Endothelial cell of umbilical vein (primary cell): ENCODE data around the gene TAF3. TPM values are rescaled to one million over a fixed set of nuclear protein-coding genes. Genes with fewer than 3 reads are reported as not detected.

Experiments used
- BruUV-seq: library from RNA; stranded (reverse); fragments of 400-500 nt; replicated peaks from 2 replicates; lab custom pipeline; 2021; lab: Mats Ljungman, UMichigan
- CTCF ChIA-PET: fragments of 300-600, 350-600 bp; sonication (Branson Sonifier 250); formaldehyde crosslinking; loops from one replicate; lab custom pipeline; 2021; ENCODE audit warnings: antibody characterized with exemption, inconsistent platforms; lab: Charles Lee
- POLR2A ChIA-PET: fragments of 300-600, 350-600 bp; sonication (Branson Sonifier 250); formaldehyde crosslinking; loops from one replicate; lab custom pipeline; 2021; ENCODE audit warnings: antibody characterized with exemption, inconsistent platforms; lab: Charles Lee
- DNase-seq: peaks from one replicate; pipeline ENCODE4 v3.0.0-alpha.2; 2011; ENCODE audit warnings: low read depth, low spot score
- FAIRE-seq: peaks from 2 replicates; lab custom pipeline; 2011; peaks lifted over from hg19 to GRCh38; lab: Jason Lieb, UNC
- H2AFZ ChIP-seq: 2 replicates; pipeline ENCODE4 v1.6.0; 2012; ENCODE audit warnings: low read depth, low read length, control low read depth, inconsistent platforms
- H3K27ac ChIP-seq: 2 replicates; pipeline ENCODE4 v1.5.1; 2011; ENCODE audit warnings: low read depth, mild to moderate bottlenecking, control low read depth, low read length, moderate library complexity; ENCODE audit not compliant: insufficient read depth
- H3K27me3 ChIP-seq, 2 experiments: 2 replicates each; pipeline versions ENCODE4 v1.6.0 to v1.6.1; 2011; ENCODE audit warnings: low read length in 2 of 2, mixed read lengths in 1 of 2; ENCODE audit not compliant: control insufficient read depth in 2 of 2, insufficient read depth in 2 of 2
- H3K36me3 ChIP-seq, 2 experiments: 2 replicates in 1 of 2; 3 replicates in 1 of 2; pipeline ENCODE4 v1.5.1; 2011; ENCODE audit warnings: low read length in 2 of 2, mild to moderate bottlenecking in 1 of 2, moderate library complexity in 1 of 2; ENCODE audit not compliant: control insufficient read depth in 2 of 2, insufficient read depth in 2 of 2; ENCODE audit errors: extremely low read depth in 1 of 2
- H3K4me1 ChIP-seq: 3 replicates; pipeline ENCODE4 v1.5.1; 2011; ENCODE audit warnings: mild to moderate bottlenecking, low read length; ENCODE audit not compliant: control insufficient read depth, insufficient read depth; ENCODE audit errors: extremely low read depth
- H3K4me2 ChIP-seq: 2 replicates; pipeline ENCODE4 v1.6.1; 2011; ENCODE audit warnings: low read length, control low read depth, mixed read lengths; ENCODE audit not compliant: insufficient read depth
- H3K4me3 ChIP-seq, 3 experiments: fragments of 200-600 bp in 1 of 3; sonication (generic), shearing (Covaris generic) in 1 of 3; replicated peaks in 1 of 3; 2 replicates each; pipeline ENCODE4 v1.5.1; 2011 to 2016; ENCODE audit warnings: control low read depth in 3 of 3, low read length in 3 of 3, mild to moderate bottlenecking in 2 of 3, inconsistent platforms in 1 of 3, low read depth in 1 of 3, moderate library complexity in 1 of 3; ENCODE audit not compliant: insufficient read depth in 1 of 3
- H3K79me2 ChIP-seq: 2 replicates; pipeline ENCODE4 v1.6.0; 2012; ENCODE audit warnings: low read length, inconsistent platforms; ENCODE audit not compliant: control insufficient read depth, insufficient read depth
- H3K9ac ChIP-seq: replicated peaks from 2 replicates; pipeline ENCODE3; 2011; ENCODE audit warnings: low read length, control low read depth; ENCODE audit not compliant: insufficient read depth; ENCODE audit errors: extremely low read depth
- H3K9me1 ChIP-seq: replicated peaks from 3 replicates; pipeline ENCODE4 v1.6.0; 2011; ENCODE audit warnings: mild to moderate bottlenecking, low read length; ENCODE audit not compliant: control insufficient read depth, insufficient read depth; ENCODE audit errors: extremely low read depth
- H3K9me3 ChIP-seq: replicated peaks from 2 replicates; pipeline ENCODE4 v1.5.1; 2012; ENCODE audit warnings: low read length, inconsistent platforms; ENCODE audit not compliant: control insufficient read depth, insufficient read depth
- H4K20me1 ChIP-seq: replicated peaks from 2 replicates; pipeline ENCODE3; 2011; ENCODE audit warnings: mild to moderate bottlenecking, low read length; ENCODE audit not compliant: control insufficient read depth, insufficient read depth; ENCODE audit errors: extremely low read depth
- EZH2 ChIP-seq: IDR thresholded peaks from 2 replicates; pipeline ENCODE4 v1.6.1; 2012; ENCODE audit warnings: borderline replicate concordance, low read depth, mild to moderate bottlenecking, moderate library complexity, low read length, inconsistent platforms; ENCODE audit not compliant: severe bottlenecking
- FOS ChIP-seq: IDR thresholded peaks from 2 replicates; pipeline ENCODE4 v1.6.1; 2011; ENCODE audit warnings: mild to moderate bottlenecking, low read length, moderate library complexity, borderline replicate concordance; ENCODE audit not compliant: insufficient read depth
- GATA2 ChIP-seq: IDR thresholded peaks from 2 replicates; pipeline ENCODE4 v1.7.0; 2011; ENCODE audit warnings: low read depth, mild to moderate bottlenecking, moderate library complexity, mixed read lengths, low read length; ENCODE audit not compliant: insufficient read length, insufficient read depth
- JUN ChIP-seq: IDR thresholded peaks from 2 replicates; pipeline ENCODE4 v1.6.1; 2011; ENCODE audit warnings: borderline replicate concordance, low read depth; ENCODE audit not compliant: insufficient read length, insufficient read depth
- MYC ChIP-seq: IDR thresholded peaks from one replicate; pipeline ENCODE4 v1.6.1; 2011; ENCODE audit warnings: mild to moderate bottlenecking, low read depth, low read length
- POLR2A ChIP-seq: IDR thresholded peaks from 2 replicates; pipeline ENCODE4 v1.6.1; 2012; ENCODE audit warnings: low read depth, mild to moderate bottlenecking, control low read depth, low read length
- POLR2AphosphoS5 ChIP-seq: IDR thresholded peaks from 2 replicates; pipeline ENCODE4 v1.6.1; 2012; ENCODE audit warnings: low read depth, mild to moderate bottlenecking, control low read depth, low read length, moderate library complexity; ENCODE audit not compliant: insufficient read depth
- dilution Hi-C: fragments of 300-500 bp; cut with MboI; formaldehyde crosslinking; loops from one replicate; pipeline ENCODE4 v1.15.0; 2019; ENCODE audit warnings: low sequenced_read_pairs; ENCODE audit not compliant: extremely low pct_ligation_motif_present
- intact Hi-C: fragments of 100-400 bp; cut with micrococcal nuclease; formaldehyde crosslinking; loops from one replicate; pipeline ENCODE4 v1.10.0; 2022
- polyA plus RNA-seq, 4 experiments: library from polyadenylated mRNA; depleted of rRNA in 3 of 4; stranded (reverse) in 3 of 4; unstranded in 1 of 4; fragments of >200 nt; gene quantifications; 2 replicates each; pipeline versions ENCODE4 v1.2.1 to v1.2.3, GENCODE V29; 2011 to 2012; ENCODE audit warnings: missing spikeins in 1 of 4
- total RNA-seq: library from RNA; stranded (reverse); gene quantifications from 2 replicates; pipeline ENCODE4 v1.2.3, GENCODE V29; 2021
- TF ChIP-seq, protein P1 (sequence below): IDR thresholded peaks from 2 replicates; pipeline ENCODE4 v1.6.1; 2011; ENCODE audit not compliant: insufficient read depth, insufficient read length
- TF ChIP-seq, protein P2 (sequence below), 2 donors: IDR thresholded peaks; 1 replicate in 1 of 2; 2 replicates in 1 of 2; pipeline ENCODE4 v1.5.1; 2011; ENCODE audit warnings: low read length in 2 of 2, mild to moderate bottlenecking in 2 of 2, moderate library complexity in 2 of 2, control low read depth in 1 of 2, inconsistent platforms in 1 of 2, low read depth in 1 of 2; ENCODE audit not compliant: insufficient read depth in 1 of 2; ENCODE audit errors: extremely low read depth in 1 of 2

Gene TAF3
- total and polyA plus RNA-seq, 2 donors (not counting 3 experiments of a cell fraction or from before 2014, with no cell fraction given) = 2.4 to 10.5 TPM

DNA sequence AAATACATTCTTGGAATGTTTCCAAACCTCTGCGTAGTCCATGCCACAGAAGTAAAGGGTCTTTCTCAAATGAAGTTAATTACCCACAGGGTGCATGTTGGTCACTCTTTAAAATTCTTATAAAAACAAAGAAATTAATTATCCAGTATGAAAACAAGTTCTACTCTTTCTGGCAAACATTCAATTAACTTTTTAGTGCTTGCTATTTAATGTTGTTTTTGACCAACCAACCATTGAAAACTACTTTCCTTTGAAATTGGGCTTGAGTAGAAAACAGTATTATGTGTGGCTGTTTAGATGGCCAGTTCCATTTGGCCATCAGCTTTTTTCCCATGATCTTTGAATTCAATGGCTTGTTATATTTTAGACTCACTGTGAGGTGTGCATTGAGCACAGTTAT is 83.0 kb downstream of the TAF3 start:
- intact Hi-C loops = loop anchor here (10.0 kb wide), 1 partner anchor 254 kb away; no protein-coding TSS in a partner anchor
- no TSS peak for BruUV-seq
- no peak for TF ChIP-seq JUN
- TF ChIP-seq FOS = no peak
- no peak for TF ChIP-seq GATA2
- TF ChIP-seq, protein P1, sequence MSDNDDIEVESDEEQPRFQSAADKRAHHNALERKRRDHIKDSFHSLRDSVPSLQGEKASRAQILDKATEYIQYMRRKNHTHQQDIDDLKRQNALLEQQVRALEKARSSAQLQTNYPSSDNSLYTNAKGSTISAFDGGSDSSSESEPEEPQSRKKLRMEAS = no peak
- TF ChIP-seq EZH2 = no peak
- no peak for TF ChIP-seq MYC
- TF ChIP-seq, protein P2, sequence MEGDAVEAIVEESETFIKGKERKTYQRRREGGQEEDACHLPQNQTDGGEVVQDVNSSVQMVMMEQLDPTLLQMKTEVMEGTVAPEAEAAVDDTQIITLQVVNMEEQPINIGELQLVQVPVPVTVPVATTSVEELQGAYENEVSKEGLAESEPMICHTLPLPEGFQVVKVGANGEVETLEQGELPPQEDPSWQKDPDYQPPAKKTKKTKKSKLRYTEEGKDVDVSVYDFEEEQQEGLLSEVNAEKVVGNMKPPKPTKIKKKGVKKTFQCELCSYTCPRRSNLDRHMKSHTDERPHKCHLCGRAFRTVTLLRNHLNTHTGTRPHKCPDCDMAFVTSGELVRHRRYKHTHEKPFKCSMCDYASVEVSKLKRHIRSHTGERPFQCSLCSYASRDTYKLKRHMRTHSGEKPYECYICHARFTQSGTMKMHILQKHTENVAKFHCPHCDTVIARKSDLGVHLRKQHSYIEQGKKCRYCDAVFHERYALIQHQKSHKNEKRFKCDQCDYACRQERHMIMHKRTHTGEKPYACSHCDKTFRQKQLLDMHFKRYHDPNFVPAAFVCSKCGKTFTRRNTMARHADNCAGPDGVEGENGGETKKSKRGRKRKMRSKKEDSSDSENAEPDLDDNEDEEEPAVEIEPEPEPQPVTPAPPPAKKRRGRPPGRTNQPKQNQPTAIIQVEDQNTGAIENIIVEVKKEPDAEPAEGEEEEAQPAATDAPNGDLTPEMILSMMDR (IDR thresholded peaks at IDR 0.05; ENCODE audit: extremely low read depth in 1 of 2, insufficient read depth in 1 of 2, low read depth in 1 of 2, low read length in 2 of 2) = no peak
- TF ChIP-seq POLR2AphosphoS5 = no peak
- TF ChIP-seq POLR2A = no peak
- Histone ChIP-seq H3K4me3 (no peak overlapping the region), H3K9me3 (no peaks in the 10 kb centered on the region), H4K20me1 (no peaks in the 10 kb centered on the region), H3K27ac (no peak overlapping the region), H3K9me1 (no peaks in the 10 kb centered on the region), H3K4me2 (no peak overlapping the region), H3K79me2 (no peaks in the 10 kb centered on the region), H3K36me3 (no peaks in the 10 kb centered on the region), H2AFZ (no peak overlapping the region), H3K9ac (no peak overlapping the region), H3K27me3 (no peaks in the 10 kb centered on the region), H3K4me1 (no peaks in the 10 kb centered on the region)
- CTCF ChIA-PET = interaction anchor here (0.6 kb wide), 1 partner anchor 9 kb away, joined by 3 read pairs; no protein-coding TSS in a partner anchor
- POLR2A ChIA-PET = no interaction called here
- FAIRE-seq (no peak), DNase-seq (no peak)
- dilution Hi-C loops = no loop called here
